GM06990 (cell line): ENCODE results near the gene NUCKS1.

ENCODE experiments used
- DNase-seq: peaks from one replicate; pipeline ENCODE4 v3.0.0-alpha.2; 2011; ENCODE audit not compliant: insufficient read length; ENCODE audit errors: extremely low read depth
- H3K27me3 ChIP-seq: replicated peaks from 2 replicates; pipeline ENCODE4 v1.6.0; 2011; ENCODE audit warnings: low read length; ENCODE audit not compliant: control insufficient read depth, insufficient read depth
- H3K36me3 ChIP-seq: 2 replicates; pipeline ENCODE4 v1.5.1; 2011; ENCODE audit warnings: low read length; ENCODE audit not compliant: control insufficient read depth, insufficient read depth
- H3K4me3 ChIP-seq: replicated peaks from 2 replicates; pipeline ENCODE4 v1.5.1; 2011; ENCODE audit warnings: low read depth, mild to moderate bottlenecking, control low read depth, low read length
- CTCF ChIP-seq: IDR thresholded peaks from 2 replicates; pipeline ENCODE4 v1.5.1; 2011; ENCODE audit warnings: low read length, control low read depth, mild to moderate bottlenecking, inconsistent platforms; ENCODE audit not compliant: insufficient read depth, poor library complexity, severe bottlenecking

NUCKS1 gene

GRCh38 chr1:205739348-205740160, 10.4 kb downstream of the NUCKS1 start:
- no peak for TF ChIP-seq CTCF
- no peak overlapping the region for H3K4me3 ChIP-seq
- H3K27me3 ChIP-seq = no peaks in the 10 kb centered on the region
- no peaks in the 10 kb centered on the region; the same call in 1 of the 2 replicates for H3K36me3 ChIP-seq
- no peak for DNase-seq

DNA sequence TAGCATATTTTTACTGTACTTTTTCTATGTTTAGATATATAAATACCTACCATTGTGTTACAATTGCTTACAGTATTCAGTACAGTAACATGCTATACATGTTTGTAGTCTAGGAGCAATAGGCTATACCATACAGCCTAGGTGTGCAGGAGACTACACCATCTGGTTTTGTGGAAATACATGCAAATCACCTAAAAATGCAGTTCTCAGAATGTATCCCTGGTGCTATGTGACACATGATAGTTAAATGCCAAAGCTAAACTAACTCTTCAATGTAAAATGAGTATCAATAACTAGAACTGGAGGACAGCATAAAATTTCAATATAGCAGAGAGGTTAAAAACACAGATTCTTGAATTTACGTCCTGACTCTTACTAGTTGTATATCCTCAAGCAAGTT, 14.8 kb downstream of the NUCKS1 start:
- H3K27me3 ChIP-seq = no peaks in the 10 kb centered on the region
- no peaks in the 10 kb centered on the region; the same call in 1 of the 2 replicates for H3K36me3 ChIP-seq
- TF ChIP-seq CTCF = no peak
- DNase-seq = no peak
- no peak overlapping the region for H3K4me3 ChIP-seq

GRCh38 chr1:205733438-205734175, 16.4 kb downstream of the NUCKS1 start:
- no peaks in the 10 kb centered on the region for H3K27me3 ChIP-seq
- no peak overlapping the region for H3K4me3 ChIP-seq
- no peak for DNase-seq
- H3K36me3 ChIP-seq = no peaks in the 10 kb centered on the region; the same call in none of the 2 replicates
- no peak for TF ChIP-seq CTCF

GRCh38 chr1:205729945-205730610, 19.9 kb downstream of the NUCKS1 start:
- DNase-seq = no peak
- no peak for TF ChIP-seq CTCF
- no peaks in the 10 kb centered on the region for H3K27me3 ChIP-seq
- no peak overlapping the region for H3K4me3 ChIP-seq
- H3K36me3 ChIP-seq = no peaks in the 10 kb centered on the region; the same call in none of the 2 replicates

GRCh38 chr1:205726619-205727125, 23.3 kb downstream of the NUCKS1 start:
- Histone ChIP-seq H3K4me3 (no peak overlapping the region), H3K36me3 (peaks cover 2% of the 10 kb centered on the region), H3K27me3 (no peaks in the 10 kb centered on the region)
- TF ChIP-seq CTCF = no peak
- no peak for DNase-seq
